Bronchial epithelial cell (primary cell): ENCODE measurements around the gene OPN1SW. TPM values are rescaled to one million over a fixed set of nuclear protein-coding genes. Genes with fewer than 3 reads are reported as not detected.
A peak's percentile ranks its signal among the peaks of the same experiment; 100 is the strongest.

Experiments used
- DNase-seq: peaks from one replicate; pipeline ENCODE4 v3.0.0-alpha.2; 2010; ENCODE audit warnings: low read depth
- FAIRE-seq: peaks from 2 replicates; lab custom pipeline; 2011; peaks lifted over from hg19 to GRCh38; lab: Jason Lieb, UNC
- H3K27me3 ChIP-seq: 2 replicates; pipeline ENCODE4 v1.5.1; 2011; ENCODE audit warnings: low read length; ENCODE audit not compliant: control insufficient read depth, insufficient read depth
- H3K36me3 ChIP-seq: 2 replicates; pipeline ENCODE4 v1.5.1; 2011; ENCODE audit warnings: low read length; ENCODE audit not compliant: control insufficient read depth, insufficient read depth
- H3K4me3 ChIP-seq: 2 replicates; pipeline ENCODE4 v1.5.1; 2011; ENCODE audit warnings: mild to moderate bottlenecking, low read depth, low read length, control low read depth
- total RNA-seq: library from RNA; depleted of rRNA; stranded (reverse); fragments of >200 nt; gene quantifications from 2 replicates; pipeline ENCODE4 v1.2.1, GENCODE V29; 2014
- TF ChIP-seq, protein P1 (sequence below): IDR thresholded peaks from 2 replicates; pipeline ENCODE4 v1.5.1; 2011; ENCODE audit warnings: mild to moderate bottlenecking, moderate library complexity, low read length, control low read depth, inconsistent platforms; ENCODE audit not compliant: insufficient read depth, severe bottlenecking

OPN1SW gene
- total RNA-seq, 1 donor from 2014 or later = not detected

DNA sequence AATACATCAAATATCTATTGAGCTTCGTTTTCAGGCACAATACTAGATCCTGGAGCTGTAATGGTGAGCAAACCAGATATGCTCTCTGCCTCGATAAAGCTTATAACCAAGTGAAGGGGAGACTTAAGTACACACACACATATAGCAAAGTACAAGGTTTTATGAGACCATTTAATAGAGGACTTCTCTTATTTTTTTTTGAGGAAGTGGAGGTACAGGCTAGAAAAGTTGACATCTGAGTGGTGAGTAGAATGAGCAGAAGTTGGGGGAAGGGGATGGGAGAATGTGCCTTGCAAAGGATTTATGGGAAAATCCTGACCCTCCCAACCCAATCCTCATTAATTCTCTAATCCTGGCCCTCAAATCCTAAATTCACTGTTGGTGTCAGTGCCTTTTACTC is 23.9 kb upstream of the OPN1SW start:
- TF ChIP-seq, protein P1, sequence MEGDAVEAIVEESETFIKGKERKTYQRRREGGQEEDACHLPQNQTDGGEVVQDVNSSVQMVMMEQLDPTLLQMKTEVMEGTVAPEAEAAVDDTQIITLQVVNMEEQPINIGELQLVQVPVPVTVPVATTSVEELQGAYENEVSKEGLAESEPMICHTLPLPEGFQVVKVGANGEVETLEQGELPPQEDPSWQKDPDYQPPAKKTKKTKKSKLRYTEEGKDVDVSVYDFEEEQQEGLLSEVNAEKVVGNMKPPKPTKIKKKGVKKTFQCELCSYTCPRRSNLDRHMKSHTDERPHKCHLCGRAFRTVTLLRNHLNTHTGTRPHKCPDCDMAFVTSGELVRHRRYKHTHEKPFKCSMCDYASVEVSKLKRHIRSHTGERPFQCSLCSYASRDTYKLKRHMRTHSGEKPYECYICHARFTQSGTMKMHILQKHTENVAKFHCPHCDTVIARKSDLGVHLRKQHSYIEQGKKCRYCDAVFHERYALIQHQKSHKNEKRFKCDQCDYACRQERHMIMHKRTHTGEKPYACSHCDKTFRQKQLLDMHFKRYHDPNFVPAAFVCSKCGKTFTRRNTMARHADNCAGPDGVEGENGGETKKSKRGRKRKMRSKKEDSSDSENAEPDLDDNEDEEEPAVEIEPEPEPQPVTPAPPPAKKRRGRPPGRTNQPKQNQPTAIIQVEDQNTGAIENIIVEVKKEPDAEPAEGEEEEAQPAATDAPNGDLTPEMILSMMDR = no peak
- no peaks in the 10 kb centered on the region for H3K27me3 ChIP-seq
- H3K4me3 ChIP-seq = no peak overlapping the region
- FAIRE-seq (no peak), DNase-seq (no peak)
- H3K36me3 ChIP-seq = no peaks in the 10 kb centered on the region

DNA sequence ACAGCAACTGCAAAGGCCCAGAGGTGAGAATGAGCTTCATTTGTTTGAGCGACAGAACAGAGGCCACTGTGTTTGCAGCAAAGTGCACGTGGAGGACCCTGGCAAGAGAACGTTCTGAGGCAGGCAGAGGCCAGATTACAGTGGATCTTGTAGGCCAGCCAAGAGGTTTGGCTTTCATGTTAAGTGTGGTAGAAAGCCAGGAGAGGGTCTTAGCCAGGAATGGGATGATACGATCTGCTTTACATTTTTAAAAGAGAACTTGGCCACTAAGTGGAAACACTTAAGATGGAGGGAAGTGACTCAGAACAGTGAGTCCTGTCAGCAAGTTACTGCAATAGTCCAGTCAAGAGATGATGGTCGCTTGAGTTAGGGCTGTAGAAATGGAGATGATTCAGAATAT is 20.7 kb upstream of the OPN1SW start:
- H3K36me3 ChIP-seq = no peaks in the 10 kb centered on the region
- H3K27me3 ChIP-seq = no peaks in the 10 kb centered on the region
- no peak overlapping the region for H3K4me3 ChIP-seq
- DNase-seq (peak; percentile 31), FAIRE-seq (no peak)
- TF ChIP-seq, protein P1 = no peak

DNA sequence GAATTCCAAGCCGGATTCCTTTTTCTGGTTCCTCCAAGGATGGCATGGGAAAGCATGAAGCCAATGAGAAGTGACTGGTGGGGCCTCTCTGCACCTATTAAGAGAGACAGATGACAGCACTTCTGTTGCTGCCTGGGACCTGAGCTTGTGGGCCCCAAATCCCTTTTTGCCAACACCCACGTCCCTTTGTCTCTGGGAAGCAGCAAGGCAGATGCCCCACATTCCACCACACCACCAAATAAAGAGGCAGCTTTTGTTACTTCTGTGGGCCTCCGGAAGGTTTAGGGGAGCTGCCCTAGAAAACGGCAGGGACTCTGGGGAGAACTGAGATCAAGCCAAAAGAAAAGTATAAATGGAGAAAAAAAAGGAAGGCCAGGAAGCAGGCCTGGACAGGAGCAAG is 19.5 kb upstream of the OPN1SW start:
- FAIRE-seq = no peak

DNA sequence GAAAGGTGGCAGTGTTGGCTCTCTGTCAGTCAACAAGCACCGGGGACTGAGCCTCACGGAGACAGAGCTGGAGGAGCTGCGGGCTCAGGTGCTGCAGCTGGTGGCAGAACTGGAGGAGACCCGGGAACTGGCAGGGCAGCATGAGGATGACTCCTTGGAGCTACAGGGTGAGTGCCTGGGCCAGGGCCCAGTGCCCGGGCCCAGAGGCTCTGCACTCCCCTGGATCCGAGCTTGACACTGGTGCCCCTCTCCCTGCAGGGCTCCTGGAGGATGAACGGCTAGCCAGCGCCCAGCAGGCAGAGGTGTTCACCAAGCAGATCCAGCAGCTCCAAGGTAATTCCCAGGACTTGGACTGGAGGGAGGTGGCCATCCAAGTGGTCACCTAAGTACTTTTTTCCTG is 18.8 kb upstream of the OPN1SW start:
- Histone ChIP-seq H3K36me3 (no peaks in the 10 kb centered on the region), H3K4me3 (no peak overlapping the region), H3K27me3 (no peaks in the 10 kb centered on the region)
- no peak for FAIRE-seq
- TF ChIP-seq, protein P1 = no peak
- no peak for DNase-seq

More for the DNA sequence above, 19.5 kb upstream of the OPN1SW start:
- no peak overlapping the region for H3K4me3 ChIP-seq
- H3K36me3 ChIP-seq = no peaks in the 10 kb centered on the region
- H3K27me3 ChIP-seq = no peaks in the 10 kb centered on the region
- TF ChIP-seq, protein P1 = no peak
- no peak for DNase-seq

DNA sequence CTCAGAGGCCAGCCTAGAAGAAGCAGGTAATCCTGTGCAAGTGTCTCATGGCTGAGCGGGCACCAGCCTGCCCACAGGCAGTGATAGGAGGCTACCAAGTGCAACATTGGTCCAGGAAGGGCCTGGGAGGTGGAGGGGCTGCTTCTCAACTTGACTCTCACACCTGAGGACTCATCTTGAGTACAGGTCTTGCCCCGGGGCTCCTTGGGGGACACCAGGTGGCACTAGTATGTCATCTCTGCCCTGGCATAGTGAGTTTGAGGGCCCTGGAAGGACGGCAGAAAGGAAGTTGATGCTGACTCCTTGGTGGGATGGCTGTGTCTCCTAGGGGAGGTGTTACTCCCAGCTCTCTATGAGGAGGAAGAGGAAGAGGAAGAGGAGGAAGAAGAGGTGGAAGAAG is 18.4 kb upstream of the OPN1SW start:
- DNase-seq (no peak), FAIRE-seq (no peak)
- no peaks in the 10 kb centered on the region for H3K36me3 ChIP-seq
- H3K4me3 ChIP-seq = no peak overlapping the region
- TF ChIP-seq, protein P1 = no peak
- H3K27me3 ChIP-seq = no peaks in the 10 kb centered on the region

DNA sequence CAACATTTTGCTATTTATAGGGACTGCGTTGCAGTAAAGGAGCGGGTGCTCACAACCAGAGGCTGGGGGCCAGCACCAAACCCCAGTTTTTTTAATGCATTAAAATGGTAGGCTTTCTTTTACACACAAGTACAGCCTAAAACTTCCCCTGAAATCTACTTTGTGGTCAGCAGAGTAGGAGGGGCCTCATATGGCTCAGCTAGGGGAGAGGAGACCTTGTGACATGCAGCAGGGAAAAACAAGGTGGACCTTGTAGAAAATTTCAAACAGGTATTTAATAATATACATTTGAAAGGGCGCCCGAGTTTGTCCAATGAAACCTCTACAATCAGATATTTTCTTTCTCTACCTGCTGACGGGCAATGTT is 17.6 kb upstream of the OPN1SW start:
- Histone ChIP-seq H3K27me3 (no peaks in the 10 kb centered on the region), H3K4me3 (no peak overlapping the region), H3K36me3 (no peaks in the 10 kb centered on the region)
- DNase-seq = no peak
- FAIRE-seq = no peak
- TF ChIP-seq, protein P1 = no peak
